ENCODE measurements around the gene LAMP5.
A peak's percentile ranks its signal among the peaks of the same experiment; 100 is the strongest.

The LAMP5 gene

DNA sequence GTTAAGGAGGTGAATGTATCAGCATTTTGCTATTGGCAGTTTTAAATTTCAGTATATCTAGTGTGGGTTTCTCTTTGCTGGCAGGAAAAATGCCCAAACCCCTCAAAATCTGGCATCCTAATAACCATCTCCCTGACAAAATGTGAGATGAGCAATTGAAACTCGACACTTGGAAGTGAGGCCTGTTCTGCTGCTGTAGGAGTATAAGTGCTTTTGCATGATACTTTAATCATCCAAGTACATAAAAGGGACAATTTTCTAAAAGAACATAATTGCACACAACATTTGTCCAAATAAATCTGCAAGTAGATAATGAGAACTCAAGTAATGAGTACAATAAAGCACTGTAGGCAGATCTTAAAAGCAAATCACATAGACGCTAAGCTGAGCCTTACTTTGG lies 36.5 kb downstream of the LAMP5 start:
- Histone ChIP-seq H3K27me3 (no peaks in the 10 kb centered on the region), H3K4me3 (ENCODE audit: low read depth, low read length) (no peak overlapping the region), H3K36me3 (no peaks in the 10 kb centered on the region), H3K9me3 (no peaks in the 10 kb centered on the region), H3K4me1 (peaks cover 6% of the 10 kb centered on the region)
- TF ChIP-seq, protein P1, sequence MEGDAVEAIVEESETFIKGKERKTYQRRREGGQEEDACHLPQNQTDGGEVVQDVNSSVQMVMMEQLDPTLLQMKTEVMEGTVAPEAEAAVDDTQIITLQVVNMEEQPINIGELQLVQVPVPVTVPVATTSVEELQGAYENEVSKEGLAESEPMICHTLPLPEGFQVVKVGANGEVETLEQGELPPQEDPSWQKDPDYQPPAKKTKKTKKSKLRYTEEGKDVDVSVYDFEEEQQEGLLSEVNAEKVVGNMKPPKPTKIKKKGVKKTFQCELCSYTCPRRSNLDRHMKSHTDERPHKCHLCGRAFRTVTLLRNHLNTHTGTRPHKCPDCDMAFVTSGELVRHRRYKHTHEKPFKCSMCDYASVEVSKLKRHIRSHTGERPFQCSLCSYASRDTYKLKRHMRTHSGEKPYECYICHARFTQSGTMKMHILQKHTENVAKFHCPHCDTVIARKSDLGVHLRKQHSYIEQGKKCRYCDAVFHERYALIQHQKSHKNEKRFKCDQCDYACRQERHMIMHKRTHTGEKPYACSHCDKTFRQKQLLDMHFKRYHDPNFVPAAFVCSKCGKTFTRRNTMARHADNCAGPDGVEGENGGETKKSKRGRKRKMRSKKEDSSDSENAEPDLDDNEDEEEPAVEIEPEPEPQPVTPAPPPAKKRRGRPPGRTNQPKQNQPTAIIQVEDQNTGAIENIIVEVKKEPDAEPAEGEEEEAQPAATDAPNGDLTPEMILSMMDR (IDR thresholded peaks at IDR 0.05; ENCODE audit: low read depth, low read length): no peak
- no peak for DNase-seq

DNA sequence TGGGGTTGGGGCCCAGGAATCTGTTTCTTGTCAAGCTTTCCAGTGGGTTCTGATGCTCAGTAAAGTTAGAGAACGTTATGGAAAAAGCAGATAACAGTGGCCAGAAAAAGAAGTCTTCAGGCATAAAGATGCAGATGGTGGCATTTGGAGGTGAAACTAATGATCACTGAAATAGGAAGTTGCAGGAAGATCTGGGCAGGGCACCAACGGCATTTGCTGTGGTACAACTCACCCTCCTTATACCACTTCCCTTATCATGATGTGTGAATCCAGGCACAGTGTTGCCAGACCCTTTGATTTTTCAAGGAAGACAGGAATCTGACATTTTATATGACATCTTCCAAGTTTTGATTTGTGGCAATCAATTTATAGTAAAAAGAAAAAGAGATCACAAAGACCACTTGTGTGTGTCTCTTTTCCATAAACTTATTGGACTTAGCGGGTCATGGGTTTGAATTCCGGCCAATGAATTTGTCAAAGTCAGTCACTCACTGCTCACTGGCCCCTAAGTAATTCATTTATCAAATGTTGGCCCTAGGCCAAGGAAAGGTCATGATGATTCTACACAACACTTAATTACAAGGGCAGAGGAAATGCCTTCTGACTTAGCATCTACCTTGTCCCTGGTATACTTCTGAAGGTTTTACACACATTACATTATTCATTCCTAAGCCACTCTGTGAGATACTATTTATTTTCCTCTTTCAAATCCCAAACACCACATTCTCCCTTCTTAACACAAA lies 37.6 kb downstream of the LAMP5 start:
- H3K4me3 ChIP-seq (ENCODE audit: low read depth, low read length): no peak overlapping the region
- H3K27me3 ChIP-seq: no peaks in the 10 kb centered on the region
- DNase-seq: peak; percentile 38
- H3K36me3 ChIP-seq: no peaks in the 10 kb centered on the region
- TF ChIP-seq, protein P1 (IDR thresholded peaks at IDR 0.05; ENCODE audit: low read depth, low read length): no peak
- no peaks in the 10 kb centered on the region for H3K9me3 ChIP-seq
- H3K4me1 ChIP-seq: peaks cover 6% of the 10 kb centered on the region

DNA sequence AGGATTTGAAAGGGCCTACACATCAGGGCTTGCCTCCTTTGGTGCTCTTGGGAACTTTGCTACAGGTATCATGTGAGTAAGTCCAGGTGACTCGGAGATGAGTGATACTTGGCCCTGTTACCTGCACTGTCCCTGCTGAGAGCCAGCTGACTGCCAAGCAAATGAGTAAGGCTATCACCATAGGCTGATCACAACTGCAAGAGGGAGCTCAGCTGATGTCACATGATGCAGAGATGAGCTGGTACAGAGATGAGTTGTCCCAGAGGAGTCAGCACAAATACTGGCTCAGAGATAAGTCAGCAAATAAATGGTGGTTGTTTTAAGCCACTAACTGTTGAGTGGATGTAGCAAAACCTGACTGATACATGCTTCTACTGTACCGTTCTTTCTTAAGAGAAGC lies 41.4 kb downstream of the LAMP5 start:
- Histone ChIP-seq H3K9me3 (no peaks in the 10 kb centered on the region), H3K4me1 (peaks cover 6% of the 10 kb centered on the region), H3K27me3 (no peaks in the 10 kb centered on the region), H3K36me3 (no peaks in the 10 kb centered on the region), H3K4me3 (ENCODE audit: low read depth, low read length) (no peak overlapping the region)
- TF ChIP-seq, protein P1 (IDR thresholded peaks at IDR 0.05; ENCODE audit: low read depth, low read length): no peak
- DNase-seq: no peak

DNA sequence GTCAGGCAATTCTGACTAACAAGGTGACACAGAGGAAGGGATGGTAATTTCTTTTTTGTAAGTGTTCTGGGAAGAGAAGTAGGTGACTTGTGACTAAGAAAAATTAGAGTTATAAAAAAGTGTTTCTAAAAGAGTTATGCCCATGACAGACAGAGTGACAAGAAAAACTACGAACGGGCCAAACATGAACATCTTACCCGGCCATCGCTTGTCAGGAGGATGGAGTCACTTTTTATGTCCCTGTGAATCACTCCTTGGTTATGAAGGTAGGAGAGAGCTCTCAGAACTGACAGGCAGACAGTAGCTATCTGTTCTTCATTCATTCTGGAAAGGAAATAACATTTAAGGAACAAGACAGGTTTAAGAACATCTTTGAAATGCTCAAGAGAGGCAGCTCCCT lies 43.0 kb downstream of the LAMP5 start:
- DNase-seq: no peak
- no peaks in the 10 kb centered on the region for H3K36me3 ChIP-seq
- no peaks in the 10 kb centered on the region; the same call in 1 of the 2 replicates for H3K4me1 ChIP-seq
- TF ChIP-seq, protein P1 (IDR thresholded peaks at IDR 0.05; ENCODE audit: low read depth, low read length): no peak
- H3K4me3 ChIP-seq (ENCODE audit: low read depth, low read length): no peak overlapping the region
- no peaks in the 10 kb centered on the region for H3K9me3 ChIP-seq
- no peaks in the 10 kb centered on the region for H3K27me3 ChIP-seq

DNA sequence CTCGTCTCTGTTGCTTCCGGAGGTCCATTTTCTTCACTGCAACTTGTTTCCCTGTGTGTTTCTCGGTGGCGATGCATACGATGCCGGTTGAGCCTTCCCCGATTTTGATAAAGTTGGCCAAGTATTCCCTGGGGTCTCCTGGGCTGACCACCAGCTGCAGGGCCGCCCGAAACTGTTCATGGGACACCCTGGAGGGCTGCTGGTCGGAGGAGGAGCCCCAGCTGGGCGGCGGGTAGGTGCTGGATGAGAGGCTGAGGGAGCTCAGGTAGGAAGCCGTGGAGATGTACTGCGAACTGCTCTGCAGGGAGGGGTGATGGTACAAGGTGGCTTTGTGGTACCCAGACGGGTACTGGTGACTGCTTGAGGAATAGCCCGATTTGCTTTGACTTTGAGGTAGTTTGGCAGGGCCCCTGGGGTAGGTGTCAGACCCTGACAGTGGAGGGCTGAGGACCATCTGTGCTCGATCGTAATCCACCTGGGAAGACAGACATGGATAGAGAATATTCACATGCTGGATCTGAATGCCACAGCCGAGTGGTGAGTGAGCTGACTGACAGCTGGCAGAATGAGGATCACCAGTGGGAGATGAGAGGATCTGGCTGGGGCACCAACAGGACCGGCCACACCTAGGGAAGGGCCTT lies 51.6 kb downstream of the LAMP5 start:
- H3K36me3 ChIP-seq: no peaks in the 10 kb centered on the region
- H3K4me1 ChIP-seq: peaks cover 12% of the 10 kb centered on the region
- H3K9me3 ChIP-seq: no peaks in the 10 kb centered on the region
- DNase-seq: no peak
- no peak overlapping the region for H3K4me3 ChIP-seq (ENCODE audit: low read depth, low read length)
- TF ChIP-seq, protein P1 (IDR thresholded peaks at IDR 0.05; ENCODE audit: low read depth, low read length): no peak
- no peaks in the 10 kb centered on the region for H3K27me3 ChIP-seq

DNA sequence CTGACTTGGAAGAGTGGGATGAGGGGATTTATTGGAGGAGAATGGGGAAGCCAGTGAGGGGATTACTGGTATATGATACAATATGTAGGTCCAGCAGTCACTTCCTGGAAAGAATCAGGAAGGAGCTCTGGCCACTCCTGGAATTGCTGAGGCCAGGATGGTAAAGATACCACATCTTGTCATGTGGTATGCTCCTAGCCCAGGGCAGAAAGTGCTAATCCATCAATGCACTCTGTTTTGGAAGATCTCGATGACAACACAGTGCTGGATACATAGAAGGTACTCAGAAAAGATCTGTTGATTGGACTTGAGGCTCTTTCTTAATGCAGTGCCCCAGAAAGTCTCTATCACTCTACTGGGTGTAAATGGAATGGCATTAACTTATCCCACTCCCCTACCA lies 52.6 kb downstream of the LAMP5 start:
- H3K9me3 ChIP-seq: no peaks in the 10 kb centered on the region
- H3K4me3 ChIP-seq (ENCODE audit: low read depth, low read length): no peak overlapping the region
- H3K36me3 ChIP-seq: no peaks in the 10 kb centered on the region
- H3K4me1 ChIP-seq: peaks cover 17% of the 10 kb centered on the region
- TF ChIP-seq, protein P1 (IDR thresholded peaks at IDR 0.05; ENCODE audit: low read depth, low read length): no peak
- DNase-seq: no peak
- no peaks in the 10 kb centered on the region for H3K27me3 ChIP-seq
